DOHH2 (cell line): ENCODE data around the gene TRPM2.
"Not testable (repeated sequence)": the region's sequence is repeated elsewhere in the genome, so short reads cannot be mapped to it uniquely, and the experiment has no call there.

ENCODE experiments used
- H3F3A ChIP-seq: fragments of 200-600 bp; sonication (generic), shearing (Covaris generic); 2 replicates; pipeline ENCODE4 v1.6.0; 2016; ENCODE audit warnings: antibody characterized with exemption, mild to moderate bottlenecking; ENCODE audit not compliant: control insufficient read depth, insufficient read depth
- H3K27ac ChIP-seq: fragments of 200-600 bp; sonication (generic); 2 replicates; pipeline ENCODE4 v1.5.1; 2014; ENCODE audit warnings: low read depth, mild to moderate bottlenecking, low read length, moderate library complexity
- H3K27me3 ChIP-seq: fragments of 200-600 bp; sonication (generic); 2 replicates; pipeline ENCODE4 v1.6.1; 2014; ENCODE audit warnings: mild to moderate bottlenecking, low read length, mixed read lengths; ENCODE audit not compliant: control insufficient read depth
- H3K36me3 ChIP-seq: fragments of 200-600 bp; sonication (generic); 2 replicates; pipeline ENCODE4 v1.6.1; 2014; ENCODE audit warnings: mild to moderate bottlenecking, low read length, moderate library complexity, mixed read lengths; ENCODE audit not compliant: control insufficient read depth
- H3K4me1 ChIP-seq: fragments of 200-600 bp; sonication (generic); 2 replicates; pipeline ENCODE4 v1.6.1; 2014; ENCODE audit warnings: mild to moderate bottlenecking, low read length, mixed read lengths; ENCODE audit not compliant: control insufficient read depth
- H3K4me2 ChIP-seq: fragments of 200-600 bp; sonication (generic); 2 replicates; pipeline ENCODE4 v1.6.0; 2014; ENCODE audit warnings: mild to moderate bottlenecking, low read length, moderate library complexity
- H3K4me3 ChIP-seq: fragments of 200-600 bp; sonication (generic); 2 replicates; pipeline ENCODE4 v1.5.1; 2014; ENCODE audit warnings: mild to moderate bottlenecking, low read length, mixed read lengths
- H3K79me2 ChIP-seq: fragments of 200-600 bp; sonication (generic); 2 replicates; pipeline ENCODE4 v1.6.1; 2014; ENCODE audit warnings: mild to moderate bottlenecking, low read length, mixed read lengths; ENCODE audit not compliant: control insufficient read depth
- H3K9me2 ChIP-seq: fragments of 200-600 bp; sonication (generic); replicated peaks from 2 replicates; pipeline ENCODE4 v1.6.1; 2014; ENCODE audit warnings: mild to moderate bottlenecking, low read length, mixed read lengths; ENCODE audit not compliant: control insufficient read depth
- H3K9me3 ChIP-seq: fragments of 200-600 bp; sonication (generic); 2 replicates; pipeline ENCODE4 v1.6.1; 2014; ENCODE audit warnings: antibody characterized with exemption, low read length, mixed read lengths; ENCODE audit not compliant: control insufficient read depth, insufficient read depth
- H4K20me1 ChIP-seq: fragments of 200-600 bp; sonication (generic); 2 replicates; pipeline ENCODE4 v1.6.0; 2014; ENCODE audit warnings: low read depth, mild to moderate bottlenecking, antibody characterized with exemption, low read length, moderate library complexity; ENCODE audit not compliant: control insufficient read depth, insufficient read depth
- CTCF ChIP-seq: fragments of 200-600 bp; sonication (generic); IDR thresholded peaks from one replicate; pipeline ENCODE4 v1.5.1; 2014; ENCODE audit warnings: antibody characterized with exemption, mild to moderate bottlenecking, low read depth, low read length; ENCODE audit not compliant: poor library complexity, severe bottlenecking
- EZH2phosphoT487 ChIP-seq: fragments of 200-600 bp; sonication (generic); IDR thresholded peaks from 2 replicates; pipeline ENCODE4 v1.6.1; 2017; ENCODE audit warnings: borderline replicate concordance, mild to moderate bottlenecking, antibody characterized with exemption, low read length, moderate library complexity, mixed read lengths

Gene TRPM2

GRCh38 chr21:44394733-44395132, 41.3 kb downstream of the TRPM2 start:
- no peaks in the 10 kb centered on the region for H3F3A ChIP-seq
- H4K20me1 ChIP-seq = no peaks in the 10 kb centered on the region
- no peak overlapping the region for H3K27ac ChIP-seq
- no peak overlapping the region for H3K4me3 ChIP-seq
- H3K36me3 ChIP-seq = no peaks in the 10 kb centered on the region
- H3K79me2 ChIP-seq = no peaks in the 10 kb centered on the region
- no peaks in the 10 kb centered on the region for H3K9me2 ChIP-seq
- H3K27me3 ChIP-seq = no peaks in the 10 kb centered on the region
- TF ChIP-seq EZH2phosphoT487 = no peak
- no peak for TF ChIP-seq CTCF
- no peaks in the 10 kb centered on the region for H3K9me3 ChIP-seq
- H3K4me1 ChIP-seq = no peaks in the 10 kb centered on the region
- no peak overlapping the region for H3K4me2 ChIP-seq

GRCh38 chr21:44395260-44395659, 41.8 kb downstream of the TRPM2 start:
- Histone ChIP-seq H3K79me2 (no peaks in the 10 kb centered on the region), H3K36me3 (no peaks in the 10 kb centered on the region), H3K27ac (no peak overlapping the region), H4K20me1 (no peaks in the 10 kb centered on the region), H3K9me2 (no peaks in the 10 kb centered on the region), H3K4me3 (no peak overlapping the region), H3K27me3 (no peaks in the 10 kb centered on the region), H3F3A (no peaks in the 10 kb centered on the region), H3K4me2 (no peak overlapping the region), H3K9me3 (no peaks in the 10 kb centered on the region), H3K4me1 (no peaks in the 10 kb centered on the region)
- TF ChIP-seq EZH2phosphoT487 (no peak), CTCF (no peak)

GRCh38 chr21:44396803-44397202, 43.4 kb downstream of the TRPM2 start:
- H3F3A ChIP-seq, H3K36me3 ChIP-seq, H3K79me2 ChIP-seq, H3K27me3 ChIP-seq, H3K9me3 ChIP-seq, H3K4me3 ChIP-seq, H3K4me2 ChIP-seq, H4K20me1 ChIP-seq, H3K27ac ChIP-seq, H3K9me2 ChIP-seq, H3K4me1 ChIP-seq: not testable (repeated sequence)

GRCh38 chr21:44397431-44398031, 44.1 kb downstream of the TRPM2 start:
- Histone ChIP-seq H3K27me3 (no peaks in the 10 kb centered on the region), H3K36me3 (no peaks in the 10 kb centered on the region), H3K4me2 (no peak overlapping the region), H3F3A (no peaks in the 10 kb centered on the region), H4K20me1 (no peaks in the 10 kb centered on the region), H3K27ac (no peak overlapping the region), H3K79me2 (no peaks in the 10 kb centered on the region), H3K4me3 (no peak overlapping the region), H3K9me3 (peaks cover 4% of the 10 kb centered on the region; the same call in 1 of the 2 replicates), H3K4me1 (no peaks in the 10 kb centered on the region), H3K9me2 (no peaks in the 10 kb centered on the region)
- no peak for TF ChIP-seq EZH2phosphoT487
- no peak for TF ChIP-seq CTCF
